ENCODE results near the gene TUBB3. TPM values are rescaled to one million over a fixed set of nuclear protein-coding genes. Genes with fewer than 3 reads are reported as not detected.
A peak's percentile ranks its signal among the peaks of the same experiment; 100 is the strongest.

The TUBB3 gene
- total and polyA plus RNA-seq, 9 of the 15 experiments (the other 6 are each of a cell fraction or from before 2014, with no cell fraction given), result 0.18 to 12.5 (median 5.0) TPM

GRCh38 chr16:89917773-89918452 lies 5.2 kb upstream of the TUBB3 start:
- peaks cover 36 to 72% of the 10 kb centered on the region in 2 experiments for H3K4me1 ChIP-seq (replicated peaks in 1 of 2; ENCODE audit: control insufficient read depth in 2 of 2, insufficient read depth in 2 of 2, low read length in 2 of 2)
- no peak for TF ChIP-seq BRD4 (IDR thresholded peaks at IDR 0.05)
- TF ChIP-seq POLR3G (IDR thresholded peaks at IDR 0.05; ENCODE audit: extremely low read depth, insufficient read length, insufficient replicate concordance), result no peak
- TF ChIP-seq SMARCB1 (IDR thresholded peaks at IDR 0.05; ENCODE audit: insufficient read length, low read depth), result no peak
- peak; percentile 81; the same call in 1 of the 2 replicates for TF ChIP-seq ZBTB9 (CRISPR knock-in tag; IDR thresholded peaks at IDR 0.05)
- peak; percentile 57; the same call in 1 of the 2 replicates for TF ChIP-seq TFAP4 (CRISPR knock-in tag; IDR thresholded peaks at IDR 0.05; ENCODE audit: borderline replicate concordance)
- TF ChIP-seq ARID3A (IDR thresholded peaks at IDR 0.05; ENCODE audit: borderline replicate concordance, low read depth, low read length), result no peak
- peak in 1 of 2 experiments; percentile 15; a peak in 1 of 4 replicates for TF ChIP-seq FOXA3 (CRISPR knock-in tag; conservative IDR thresholded peaks at IDR 0.05 in 1 of 2, IDR thresholded peaks at IDR 0.05 in 1 of 2)
- TF ChIP-seq ZNF76 (CRISPR knock-in tag; IDR thresholded peaks at IDR 0.05; ENCODE audit: borderline replicate concordance), result no peak
- no peak for TF ChIP-seq EGR1 (conservative IDR thresholded peaks at IDR 0.05)
- TF ChIP-seq PREB (CRISPR knock-in tag; IDR thresholded peaks at IDR 0.05), result no peak
- no peak for TF ChIP-seq ZNF239 (CRISPR knock-in tag; IDR thresholded peaks at IDR 0.05)
- no peak for TF ChIP-seq ADNP (tag; IDR thresholded peaks at IDR 0.05)
- peak; percentile 51; the same call in 1 of the 2 replicates for TF ChIP-seq SPI1 (IDR thresholded peaks at IDR 0.05; ENCODE audit: borderline replicate concordance, low read depth, low read length)
- no peak for TF ChIP-seq HEY1 (CRISPR knock-in tag; IDR thresholded peaks at IDR 0.05; ENCODE audit: borderline replicate concordance)
- no peak for TF ChIP-seq RAD21 (CRISPR knock-in tag; conservative IDR thresholded peaks at IDR 0.05 in 1 of 2, IDR thresholded peaks at IDR 0.05 in 1 of 2)

More at GRCh38 chr16:89917773-89918452, 5.2 kb upstream of the TUBB3 start:
- WGBS (ENCODE audit: insufficient coverage, low coverage, missing lambda C conversion rate), result 11% methylated on average over 32 of the region's 39 CpGs
- Histone ChIP-seq H3K27ac (ENCODE audit: extremely low read depth, low read depth, low read length) (peak overlapping the region; percentile 74), H3K36me3 (ENCODE audit: control insufficient read depth, insufficient read depth, low read length) (peaks cover 4% of the 10 kb centered on the region; the same call in 1 of the 3 replicates), H2AFZ (ENCODE audit: low read depth, low read length) (peak overlapping the region; percentile 99), H3K9me3 (replicated peaks; ENCODE audit: control insufficient read depth, insufficient read depth, low read depth, low read length) (no peaks in the 10 kb centered on the region), H4K20me1 (replicated peaks; ENCODE audit: control insufficient read depth, insufficient read depth, low read length) (no peaks in the 10 kb centered on the region), H3K79me2 (ENCODE audit: control insufficient read depth, insufficient read depth, low read length) (no peaks in the 10 kb centered on the region; the same call in 2 of the 3 replicates), H3K4me3 (peak overlapping the region; percentile 30), H3K9me1 (ENCODE audit: control insufficient read depth, insufficient read depth, low read length) (no peaks in the 10 kb centered on the region), H3K9ac (ENCODE audit: insufficient read depth in 1 of 2, low read depth in 2 of 2, low read length in 2 of 2) (peak overlapping the region; percentile 67 to 85), H3K27me3 (ENCODE audit: control insufficient read depth in 2 of 2, insufficient read depth in 2 of 2, low read length in 2 of 2) (no peaks in the 10 kb centered on the region), H3K4me2 (ENCODE audit: insufficient read depth, low read length) (peak overlapping the region; percentile 85)
- in situ Hi-C loops (cut with MboI), result no loop called here
- intact Hi-C loops (cut with micrococcal nuclease), result no loop called here
- CTCF ChIA-PET (ENCODE audit: low intra/inter-chr PET ratio), result no interaction called here
- peak; percentile 41 to 78 (median 60) for DNase-seq (ENCODE audit: extremely low read depth in 1 of 4, low spot score in 3 of 4)
- BruUV-seq (replicated peaks), result no TSS peak
- FAIRE-seq, result peak; percentile 81
- POLR2A ChIA-PET, result interaction anchor here (0.5 to 1.2 kb wide), 3 partner anchors 8 to 31 kb away, joined by 3 to 8 read pairs (median 3); partner anchors contain the start of gene DEF8
- ATAC-seq, result peak; percentile 57

Measured in K562 (cell line).